ENCODE results near the gene TGM5. TPM values are rescaled to one million over a fixed set of nuclear protein-coding genes. Genes with fewer than 3 reads are reported as not detected.

TGM5 gene
- total and polyA plus RNA-seq, 2 donors (not counting 3 experiments of a cell fraction or from before 2014, with no cell fraction given) = not detected

DNA sequence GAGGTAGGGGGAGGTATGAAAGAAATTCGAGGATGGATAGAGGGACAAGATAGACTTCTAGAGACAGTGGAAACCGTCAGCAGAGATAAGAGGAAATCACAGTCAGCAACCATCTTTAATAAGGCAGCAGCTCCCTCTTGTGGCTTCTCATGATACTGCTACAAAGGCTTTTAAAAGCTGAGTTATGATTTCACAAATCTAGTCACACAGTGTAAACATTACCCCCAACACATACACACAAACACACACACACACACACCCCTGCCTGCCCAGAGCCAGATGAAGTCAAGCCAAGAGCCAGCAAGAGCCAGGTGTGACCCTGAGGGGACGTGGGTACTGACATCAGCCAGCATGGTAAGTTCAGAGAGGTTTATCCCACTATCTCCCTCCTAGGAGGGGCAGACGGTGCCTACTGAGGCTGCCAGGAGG lies 18.9 kb upstream of the TGM5 start:
- ChIA-PET CTCF (interaction anchor here (0.6 to 5.8 kb wide), 57 partner anchors 10 to 1219 kb away, joined by 3 to 427 read pairs (median 4); partner anchors contain the start of genes CCNDBP1, EPB42, TGM5 and TGM7), POLR2A (interaction anchor here (0.5 to 1.3 kb wide), 2 partner anchors 60 to 580 kb away, joined by 3 read pairs; no protein-coding TSS in a partner anchor)
- no TSS peak for BruUV-seq (replicated peaks)

DNA sequence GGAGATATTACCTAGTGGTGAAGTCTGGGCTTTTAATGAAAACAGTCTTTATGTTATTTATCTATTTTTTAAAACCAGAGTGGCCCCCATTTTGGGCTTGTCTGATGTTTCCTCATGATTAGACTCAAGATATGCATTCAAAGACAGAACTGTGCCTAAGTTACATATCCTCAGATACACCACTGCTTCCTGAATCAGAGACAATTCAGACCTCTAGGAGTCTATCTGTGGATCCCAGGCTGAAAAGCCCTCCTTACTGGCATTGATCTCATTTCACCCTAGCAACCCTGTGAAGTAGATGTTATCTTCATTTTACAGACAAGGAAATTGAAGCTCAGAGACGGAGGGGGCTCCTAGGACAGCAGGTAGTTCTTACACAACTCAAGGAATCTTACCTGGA lies 16.8 kb upstream of the TGM5 start:
- BruUV-seq (replicated peaks) = no TSS peak
- no peak overlapping the region for H3K27ac ChIP-seq (ENCODE audit: insufficient read depth, low read depth, low read length)
- H3K36me3 ChIP-seq (ENCODE audit: control insufficient read depth in 2 of 2, extremely low read depth in 1 of 2, insufficient read depth in 2 of 2, low read length in 2 of 2) = no peaks in the 10 kb centered on the region
- DNase-seq (ENCODE audit: low read depth, low spot score) = no peak
- ChIA-PET POLR2A (no interaction called here), CTCF (interaction anchor here (0.9 to 5.8 kb wide), 3 partner anchors 58 to 100 kb away, joined by 3 to 427 read pairs (median 3); partner anchors contain the start of gene EPB42)
- peaks cover 2% of the 10 kb centered on the region for H3K4me1 ChIP-seq (ENCODE audit: control insufficient read depth, extremely low read depth, insufficient read depth, low read length)
- intact Hi-C loops (cut with micrococcal nuclease) = loop anchor here (10.0 kb wide), 1 partner anchor 579 kb away; no protein-coding TSS in a partner anchor
- H3K4me3 ChIP-seq (replicated peaks in 1 of 3; ENCODE audit: insufficient read depth in 1 of 3, low read depth in 1 of 3, low read length in 3 of 3) = no peak overlapping the region
- H3K4me2 ChIP-seq (ENCODE audit: insufficient read depth, low read length) = no peak overlapping the region
- no peaks in the 10 kb centered on the region for H3K9me3 ChIP-seq (replicated peaks; ENCODE audit: control insufficient read depth, insufficient read depth, low read length)
- peaks cover 2 to 6% of the 10 kb centered on the region in 2 experiments for H3K27me3 ChIP-seq (ENCODE audit: control insufficient read depth in 2 of 2, insufficient read depth in 2 of 2, low read length in 2 of 2)
- FAIRE-seq = no peak
- no peak overlapping the region for H3K9ac ChIP-seq (replicated peaks; ENCODE audit: extremely low read depth, insufficient read depth, low read length)
- H2AFZ ChIP-seq (ENCODE audit: low read depth, low read length) = no peak overlapping the region
- H3K9me1 ChIP-seq (replicated peaks; ENCODE audit: control insufficient read depth, extremely low read depth, insufficient read depth, low read length) = no peaks in the 10 kb centered on the region
- TF ChIP-seq EZH2 (IDR thresholded peaks at IDR 0.05; ENCODE audit: borderline replicate concordance, low read depth, low read length, severe bottlenecking) (no peak), FOS (IDR thresholded peaks at IDR 0.05; ENCODE audit: borderline replicate concordance, insufficient read depth, low read length) (no peak), MYC (IDR thresholded peaks at IDR 0.05; ENCODE audit: low read depth, low read length) (no peak), POLR2A (IDR thresholded peaks at IDR 0.05; ENCODE audit: low read depth, low read length) (no peak), POLR2AphosphoS5 (IDR thresholded peaks at IDR 0.05; ENCODE audit: insufficient read depth, low read depth, low read length) (no peak), MAX (IDR thresholded peaks at IDR 0.05; ENCODE audit: insufficient read depth, insufficient read length) (no peak), JUN (IDR thresholded peaks at IDR 0.05; ENCODE audit: borderline replicate concordance, insufficient read depth, insufficient read length, low read depth) (no peak), GATA2 (IDR thresholded peaks at IDR 0.05; ENCODE audit: insufficient read depth, insufficient read length, low read depth, low read length) (no peak)
- TF ChIP-seq, protein P1, sequence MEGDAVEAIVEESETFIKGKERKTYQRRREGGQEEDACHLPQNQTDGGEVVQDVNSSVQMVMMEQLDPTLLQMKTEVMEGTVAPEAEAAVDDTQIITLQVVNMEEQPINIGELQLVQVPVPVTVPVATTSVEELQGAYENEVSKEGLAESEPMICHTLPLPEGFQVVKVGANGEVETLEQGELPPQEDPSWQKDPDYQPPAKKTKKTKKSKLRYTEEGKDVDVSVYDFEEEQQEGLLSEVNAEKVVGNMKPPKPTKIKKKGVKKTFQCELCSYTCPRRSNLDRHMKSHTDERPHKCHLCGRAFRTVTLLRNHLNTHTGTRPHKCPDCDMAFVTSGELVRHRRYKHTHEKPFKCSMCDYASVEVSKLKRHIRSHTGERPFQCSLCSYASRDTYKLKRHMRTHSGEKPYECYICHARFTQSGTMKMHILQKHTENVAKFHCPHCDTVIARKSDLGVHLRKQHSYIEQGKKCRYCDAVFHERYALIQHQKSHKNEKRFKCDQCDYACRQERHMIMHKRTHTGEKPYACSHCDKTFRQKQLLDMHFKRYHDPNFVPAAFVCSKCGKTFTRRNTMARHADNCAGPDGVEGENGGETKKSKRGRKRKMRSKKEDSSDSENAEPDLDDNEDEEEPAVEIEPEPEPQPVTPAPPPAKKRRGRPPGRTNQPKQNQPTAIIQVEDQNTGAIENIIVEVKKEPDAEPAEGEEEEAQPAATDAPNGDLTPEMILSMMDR (IDR thresholded peaks at IDR 0.05; ENCODE audit: extremely low read depth in 1 of 2, insufficient read depth in 1 of 2, low read depth in 1 of 2, low read length in 2 of 2) = no peak
- H3K79me2 ChIP-seq (ENCODE audit: control insufficient read depth, insufficient read depth, low read length) = no peaks in the 10 kb centered on the region
- dilution Hi-C loops (cut with MboI; ENCODE audit: extremely low pct_ligation_motif_present, low sequenced_read_pairs) = no loop called here
- no peaks in the 10 kb centered on the region for H4K20me1 ChIP-seq (replicated peaks; ENCODE audit: control insufficient read depth, extremely low read depth, insufficient read depth, low read length)

More for the DNA sequence above, 18.9 kb upstream of the TGM5 start:
- no peak overlapping the region for H3K9ac ChIP-seq (replicated peaks; ENCODE audit: extremely low read depth, insufficient read depth, low read length)
- no peak overlapping the region for H3K4me2 ChIP-seq (ENCODE audit: insufficient read depth, low read length)
- H2AFZ ChIP-seq (ENCODE audit: low read depth, low read length) = no peak overlapping the region
- DNase-seq (ENCODE audit: low read depth, low spot score) = peak; percentile 64
- no peaks in the 10 kb centered on the region for H4K20me1 ChIP-seq (replicated peaks; ENCODE audit: control insufficient read depth, extremely low read depth, insufficient read depth, low read length)
- peaks cover 2 to 6% of the 10 kb centered on the region in 2 experiments for H3K27me3 ChIP-seq (ENCODE audit: control insufficient read depth in 2 of 2, insufficient read depth in 2 of 2, low read length in 2 of 2)
- TF ChIP-seq, protein P1 (IDR thresholded peaks at IDR 0.05; ENCODE audit: extremely low read depth in 1 of 2, insufficient read depth in 1 of 2, low read depth in 1 of 2, low read length in 2 of 2) = peak; percentile 66 to 75
- TF ChIP-seq FOS (IDR thresholded peaks at IDR 0.05; ENCODE audit: borderline replicate concordance, insufficient read depth, low read length) = no peak
- H3K27ac ChIP-seq (ENCODE audit: insufficient read depth, low read depth, low read length) = no peak overlapping the region
- peak; percentile 96 for FAIRE-seq
- H3K36me3 ChIP-seq (ENCODE audit: control insufficient read depth in 2 of 2, extremely low read depth in 1 of 2, insufficient read depth in 2 of 2, low read length in 2 of 2) = no peaks in the 10 kb centered on the region
- no peak overlapping the region for H3K4me3 ChIP-seq (replicated peaks in 1 of 3; ENCODE audit: insufficient read depth in 1 of 3, low read depth in 1 of 3, low read length in 3 of 3)
- peaks cover 2% of the 10 kb centered on the region for H3K4me1 ChIP-seq (ENCODE audit: control insufficient read depth, extremely low read depth, insufficient read depth, low read length)
- no peaks in the 10 kb centered on the region for H3K9me1 ChIP-seq (replicated peaks; ENCODE audit: control insufficient read depth, extremely low read depth, insufficient read depth, low read length)
- H3K79me2 ChIP-seq (ENCODE audit: control insufficient read depth, insufficient read depth, low read length) = no peaks in the 10 kb centered on the region
- no peaks in the 10 kb centered on the region for H3K9me3 ChIP-seq (replicated peaks; ENCODE audit: control insufficient read depth, insufficient read depth, low read length)
- intact Hi-C loops (cut with micrococcal nuclease) = loop anchor here (1.0 to 10.0 kb wide), 4 partner anchors 60 to 581 kb away; no protein-coding TSS in a partner anchor
- dilution Hi-C loops (cut with MboI; ENCODE audit: extremely low pct_ligation_motif_present, low sequenced_read_pairs) = no loop called here
